Ishikawa (cell line): ENCODE data around the gene TNFRSF12A.

ENCODE experiments used
- CEBPB ChIP-seq: IDR thresholded peaks from 2 replicates; pipeline ENCODE4 v1.6.1; 2012
- CREB1 ChIP-seq: IDR thresholded peaks from 2 replicates; pipeline ENCODE4 v1.6.1; 2012; ENCODE audit warnings: low read depth
- EGR1 ChIP-seq: IDR thresholded peaks from 2 replicates; pipeline ENCODE4 v1.6.1; 2012
- EP300 ChIP-seq: IDR thresholded peaks from 2 replicates; pipeline ENCODE4 v1.6.1; 2012; ENCODE audit warnings: borderline replicate concordance
- FOXM1 ChIP-seq: IDR thresholded peaks from 2 replicates; pipeline ENCODE4 v1.6.1; 2012; ENCODE audit warnings: low read depth, borderline replicate concordance
- NFIC ChIP-seq: IDR thresholded peaks from 2 replicates; pipeline ENCODE4 v1.6.1; 2012
- RAD21 ChIP-seq: IDR thresholded peaks from 2 replicates; pipeline ENCODE4 v1.6.1; 2012; ENCODE audit warnings: low read depth
- TAF1 ChIP-seq: IDR thresholded peaks from 2 replicates; pipeline ENCODE4 v1.6.1; 2012; ENCODE audit warnings: low read depth, mild to moderate bottlenecking
- TCF12 ChIP-seq: IDR thresholded peaks from 2 replicates; pipeline ENCODE4 v1.6.1; 2012; ENCODE audit warnings: low read depth
- TEAD4 ChIP-seq: IDR thresholded peaks from 2 replicates; pipeline ENCODE4 v1.6.1; 2012
- USF1 ChIP-seq: IDR thresholded peaks from 2 replicates; pipeline ENCODE4 v1.6.1; 2012
- YY1 ChIP-seq: IDR thresholded peaks from 2 replicates; pipeline ENCODE4 v1.6.1; 2012; ENCODE audit warnings: low read depth
- ZBTB7A ChIP-seq: IDR thresholded peaks from 2 replicates; pipeline ENCODE4 v1.6.1; 2012; ENCODE audit warnings: low read depth
- TF ChIP-seq, protein P1 (sequence below): IDR thresholded peaks from 2 replicates; pipeline ENCODE4 v1.6.1; 2012
- TF ChIP-seq, protein P2 (sequence below): IDR thresholded peaks from 2 replicates; pipeline ENCODE4 v1.6.1; 2012; ENCODE audit warnings: low read depth, mild to moderate bottlenecking

Gene TNFRSF12A

GRCh38 chr16:3023669-3024478 lies 3.7 kb downstream of the TNFRSF12A start, which contains the start of the genes HCFC1R1 and THOC6:
Gene HCFC1R1, minus strand, starts transcription at chr16:3023942. Its CDS starts 1 bp downstream, at chr16:3023941.
Gene THOC6, plus strand, starts transcription at chr16:3024035. Its CDS starts 292 bp downstream, at chr16:3024327.
- TF ChIP-seq ZBTB7A (peak; percentile 95), RAD21 (no peak), YY1 (0 out of 2 replicates have a peak, but pooled peaks have one; percentile 9), CEBPB (peak; percentile 22; the same call in 1 of the 2 replicates), TEAD4 (peak; percentile 4), USF1 (peak; percentile 97), TCF12 (peak; percentile 78), NFIC (no peak; the same call in 1 of the 2 replicates), TAF1 (peak; percentile 48; the same call in 1 of the 2 replicates), FOXM1 (peak; percentile 33; the same call in 1 of the 2 replicates), CREB1 (peak; percentile 79), EP300 (peak; percentile 59; the same call in 1 of the 2 replicates), EGR1 (no peak; the same call in 1 of the 2 replicates)
- TF ChIP-seq, protein P1, sequence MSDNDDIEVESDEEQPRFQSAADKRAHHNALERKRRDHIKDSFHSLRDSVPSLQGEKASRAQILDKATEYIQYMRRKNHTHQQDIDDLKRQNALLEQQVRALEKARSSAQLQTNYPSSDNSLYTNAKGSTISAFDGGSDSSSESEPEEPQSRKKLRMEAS: peak; percentile 94
- TF ChIP-seq, protein P2, sequence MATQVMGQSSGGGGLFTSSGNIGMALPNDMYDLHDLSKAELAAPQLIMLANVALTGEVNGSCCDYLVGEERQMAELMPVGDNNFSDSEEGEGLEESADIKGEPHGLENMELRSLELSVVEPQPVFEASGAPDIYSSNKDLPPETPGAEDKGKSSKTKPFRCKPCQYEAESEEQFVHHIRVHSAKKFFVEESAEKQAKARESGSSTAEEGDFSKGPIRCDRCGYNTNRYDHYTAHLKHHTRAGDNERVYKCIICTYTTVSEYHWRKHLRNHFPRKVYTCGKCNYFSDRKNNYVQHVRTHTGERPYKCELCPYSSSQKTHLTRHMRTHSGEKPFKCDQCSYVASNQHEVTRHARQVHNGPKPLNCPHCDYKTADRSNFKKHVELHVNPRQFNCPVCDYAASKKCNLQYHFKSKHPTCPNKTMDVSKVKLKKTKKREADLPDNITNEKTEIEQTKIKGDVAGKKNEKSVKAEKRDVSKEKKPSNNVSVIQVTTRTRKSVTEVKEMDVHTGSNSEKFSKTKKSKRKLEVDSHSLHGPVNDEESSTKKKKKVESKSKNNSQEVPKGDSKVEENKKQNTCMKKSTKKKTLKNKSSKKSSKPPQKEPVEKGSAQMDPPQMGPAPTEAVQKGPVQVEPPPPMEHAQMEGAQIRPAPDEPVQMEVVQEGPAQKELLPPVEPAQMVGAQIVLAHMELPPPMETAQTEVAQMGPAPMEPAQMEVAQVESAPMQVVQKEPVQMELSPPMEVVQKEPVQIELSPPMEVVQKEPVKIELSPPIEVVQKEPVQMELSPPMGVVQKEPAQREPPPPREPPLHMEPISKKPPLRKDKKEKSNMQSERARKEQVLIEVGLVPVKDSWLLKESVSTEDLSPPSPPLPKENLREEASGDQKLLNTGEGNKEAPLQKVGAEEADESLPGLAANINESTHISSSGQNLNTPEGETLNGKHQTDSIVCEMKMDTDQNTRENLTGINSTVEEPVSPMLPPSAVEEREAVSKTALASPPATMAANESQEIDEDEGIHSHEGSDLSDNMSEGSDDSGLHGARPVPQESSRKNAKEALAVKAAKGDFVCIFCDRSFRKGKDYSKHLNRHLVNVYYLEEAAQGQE: 0 out of 2 replicates have a peak, but pooled peaks have one; percentile 10

DNA sequence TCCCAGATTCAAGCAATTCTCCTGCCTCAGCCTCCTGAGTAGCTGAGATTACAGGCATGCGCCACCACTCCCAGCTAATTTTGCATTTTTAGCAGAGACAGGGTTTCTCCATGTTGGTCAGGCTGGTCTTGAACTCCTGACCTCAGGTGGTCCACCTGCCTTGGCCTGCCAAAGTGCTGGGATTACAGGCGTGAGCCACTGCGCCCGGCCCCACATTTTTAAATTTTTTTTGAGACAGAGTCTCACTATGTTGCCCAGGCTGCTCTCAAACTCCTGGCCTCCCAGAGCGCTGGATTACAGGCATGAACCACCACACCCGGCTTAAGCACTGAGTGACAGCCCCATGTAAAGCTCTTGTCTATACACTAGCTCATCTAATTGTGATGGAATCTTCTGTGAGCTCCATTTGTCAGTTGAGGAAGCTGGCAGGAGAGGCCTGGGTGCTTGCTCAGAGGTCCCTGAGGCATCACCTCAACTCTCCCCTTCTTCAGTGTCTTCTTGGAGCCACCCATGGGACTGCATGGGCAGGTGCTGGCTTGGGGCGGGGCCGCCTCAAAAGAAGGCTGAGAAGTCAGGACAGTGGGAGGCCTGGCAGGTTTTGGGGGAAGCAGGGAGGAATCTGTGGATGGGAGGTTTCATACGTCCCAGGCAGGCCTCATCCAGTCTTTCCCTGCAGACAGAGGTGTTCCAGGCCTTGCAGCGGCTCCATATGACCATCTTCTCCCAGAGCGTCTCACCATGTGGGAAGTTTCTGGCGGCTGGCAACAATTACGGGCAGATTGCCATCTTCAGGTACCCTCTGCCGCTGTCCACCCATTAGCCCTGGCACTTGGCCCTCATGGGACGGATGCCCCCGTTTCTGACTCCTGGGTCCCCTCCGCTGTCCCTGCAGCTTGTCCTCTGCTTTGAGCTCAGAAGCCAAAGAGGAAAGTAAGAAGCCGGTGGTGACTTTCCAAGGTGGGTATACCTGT lies 5.1 kb downstream of the TNFRSF12A start:
- TF ChIP-seq TEAD4 (no peak), ZBTB7A (no peak), NFIC (no peak), USF1 (no peak), EP300 (no peak), TAF1 (no peak), TCF12 (no peak), CREB1 (no peak), CEBPB (no peak), EGR1 (no peak), YY1 (no peak), FOXM1 (no peak), RAD21 (no peak)
- TF ChIP-seq, protein P1: no peak
- TF ChIP-seq, protein P2: no peak

DNA sequence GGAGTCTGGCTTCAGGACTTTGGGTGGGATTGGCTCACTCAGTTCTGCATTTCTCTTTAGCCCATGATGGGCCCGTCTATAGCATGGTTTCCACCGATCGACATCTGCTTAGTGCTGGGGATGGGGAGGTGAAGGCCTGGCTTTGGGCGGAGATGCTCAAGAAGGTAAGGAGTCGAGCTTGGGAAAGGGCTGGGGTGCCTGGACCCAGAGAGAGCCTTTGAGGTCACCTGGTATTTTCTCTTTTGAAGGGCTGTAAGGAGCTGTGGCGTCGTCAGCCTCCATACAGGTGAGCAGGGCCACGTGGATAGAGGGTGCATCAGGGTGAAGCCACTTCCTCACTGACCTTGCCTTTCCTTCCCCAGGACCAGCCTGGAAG lies 5.8 kb downstream of the TNFRSF12A start:
- TF ChIP-seq RAD21 (no peak), TCF12 (no peak), NFIC (no peak), CEBPB (no peak), EP300 (no peak), CREB1 (no peak), YY1 (no peak), FOXM1 (no peak)
- TF ChIP-seq, protein P2: no peak
- TF ChIP-seq, protein P1: no peak
